Embryonic facial prominence (tissue), 1 donor: ENCODE measurements around the gene LIPG.
"Not testable (repeated sequence)": the region's sequence is repeated elsewhere in the genome, so short reads cannot be mapped to it uniquely, and the experiment has no call there.

Experiments
- DNase-seq: peaks from one replicate; pipeline ENCODE4 v3.0.0-alpha.2; 2016; ENCODE audit errors: extremely low spot score

Gene LIPG

DNA sequence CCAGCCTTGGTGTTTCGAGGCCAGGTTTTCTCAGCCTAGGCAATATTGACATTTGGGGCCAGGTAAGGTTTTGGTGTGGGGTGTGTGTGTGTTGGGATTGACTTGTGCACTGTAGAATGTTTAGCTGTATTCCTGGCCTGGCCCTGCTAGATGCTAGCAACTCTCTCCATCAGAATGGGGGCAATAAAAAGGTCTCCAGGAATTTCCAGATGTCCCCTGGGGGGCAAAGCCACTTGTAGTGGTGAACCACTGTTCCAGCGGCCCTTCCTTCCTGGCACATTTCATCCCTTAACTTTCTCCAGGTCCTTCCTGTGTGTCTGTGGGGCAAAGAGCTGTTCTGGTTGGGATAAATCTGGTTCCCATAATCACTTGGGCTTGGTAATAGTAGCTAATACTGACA lies 12.0 kb downstream of the LIPG start:
- no peak for DNase-seq

DNA sequence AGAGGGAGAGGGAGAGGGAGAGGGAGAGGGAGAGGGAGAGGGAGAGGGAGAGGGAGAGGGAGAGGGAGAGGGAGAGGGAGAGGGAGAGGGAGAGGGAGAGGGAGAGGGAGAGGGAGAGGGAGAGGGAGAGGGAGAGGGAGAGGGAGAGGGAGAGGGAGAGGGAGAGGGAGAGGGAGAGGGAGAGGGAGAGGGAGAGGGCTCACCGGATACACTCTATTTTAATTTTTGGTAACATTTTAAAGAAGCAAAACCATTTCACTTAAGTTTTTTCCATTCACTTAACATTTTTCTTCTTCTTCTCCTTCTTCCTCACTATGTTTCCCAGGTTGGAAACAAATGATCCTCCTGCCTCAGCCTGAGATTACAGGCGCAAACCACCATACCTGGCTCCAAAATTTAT lies 17.2 kb downstream of the LIPG start:
- not testable (repeated sequence) for DNase-seq

GRCh38 chr18:49579583-49579982 lies 17.7 kb downstream of the LIPG start:
- not testable (repeated sequence) for DNase-seq

DNA sequence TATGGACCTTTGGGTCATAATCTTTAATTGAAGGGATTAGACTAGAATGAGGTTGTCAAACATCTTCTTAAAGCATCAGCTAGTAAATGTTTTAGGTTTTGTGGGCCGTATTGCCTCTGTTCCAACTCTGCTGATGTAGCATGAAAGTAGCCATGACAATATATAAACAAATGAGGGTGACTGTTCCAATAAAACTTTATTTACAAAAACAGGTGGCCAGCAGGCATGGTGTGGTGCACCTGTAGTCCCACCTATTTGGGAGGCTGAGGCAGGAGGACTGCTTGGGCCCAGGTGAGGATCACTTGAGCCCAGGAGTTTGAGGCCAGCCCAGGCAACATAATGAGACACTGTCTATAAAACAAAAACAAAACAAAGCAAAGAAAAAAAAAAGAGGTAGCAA lies 18.4 kb downstream of the LIPG start:
- no peak for DNase-seq

DNA sequence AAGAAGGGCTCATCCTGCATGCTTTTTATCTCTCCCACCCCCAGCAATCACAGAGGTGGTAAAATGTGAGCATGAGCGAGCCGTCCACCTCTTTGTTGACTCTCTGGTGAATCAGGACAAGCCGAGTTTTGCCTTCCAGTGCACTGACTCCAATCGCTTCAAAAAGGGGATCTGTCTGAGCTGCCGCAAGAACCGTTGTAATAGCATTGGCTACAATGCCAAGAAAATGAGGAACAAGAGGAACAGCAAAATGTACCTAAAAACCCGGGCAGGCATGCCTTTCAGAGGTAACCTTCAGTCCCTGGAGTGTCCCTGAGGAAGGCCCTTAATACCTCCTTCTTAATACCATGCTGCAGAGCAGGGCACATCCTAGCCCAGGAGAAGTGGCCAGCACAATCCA lies 19.5 kb downstream of the LIPG start:
- no peak for DNase-seq

- no peak for DNase-seq
These were observed 20.7 kb downstream of the LIPG start for GRCh38 chr18:49582579-49582978.

DNA sequence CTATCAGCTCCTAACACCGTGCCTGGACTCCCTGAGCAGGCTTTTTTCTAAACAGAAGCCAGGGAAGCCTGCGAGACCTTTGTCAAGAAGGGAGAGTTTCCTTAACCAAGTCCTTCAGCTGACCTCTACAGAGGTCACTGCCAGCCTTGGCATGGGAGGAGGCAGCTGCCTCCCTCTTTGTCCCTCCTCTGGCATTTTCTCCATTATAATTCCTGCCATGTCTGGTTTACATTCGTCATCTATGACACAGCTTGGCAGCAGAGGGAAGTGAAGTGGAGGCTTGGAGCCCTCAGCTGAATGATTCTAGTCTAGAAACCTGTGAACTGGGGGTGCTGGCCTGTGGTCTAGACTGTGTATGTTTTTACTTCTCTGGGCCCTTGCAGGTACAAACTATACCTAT lies 22.5 kb downstream of the LIPG start:
- DNase-seq, result no peak

- DNase-seq, result not testable (repeated sequence)
These were observed 23.1 kb downstream of the LIPG start for GRCh38 chr18:49584951-49585350.

DNA sequence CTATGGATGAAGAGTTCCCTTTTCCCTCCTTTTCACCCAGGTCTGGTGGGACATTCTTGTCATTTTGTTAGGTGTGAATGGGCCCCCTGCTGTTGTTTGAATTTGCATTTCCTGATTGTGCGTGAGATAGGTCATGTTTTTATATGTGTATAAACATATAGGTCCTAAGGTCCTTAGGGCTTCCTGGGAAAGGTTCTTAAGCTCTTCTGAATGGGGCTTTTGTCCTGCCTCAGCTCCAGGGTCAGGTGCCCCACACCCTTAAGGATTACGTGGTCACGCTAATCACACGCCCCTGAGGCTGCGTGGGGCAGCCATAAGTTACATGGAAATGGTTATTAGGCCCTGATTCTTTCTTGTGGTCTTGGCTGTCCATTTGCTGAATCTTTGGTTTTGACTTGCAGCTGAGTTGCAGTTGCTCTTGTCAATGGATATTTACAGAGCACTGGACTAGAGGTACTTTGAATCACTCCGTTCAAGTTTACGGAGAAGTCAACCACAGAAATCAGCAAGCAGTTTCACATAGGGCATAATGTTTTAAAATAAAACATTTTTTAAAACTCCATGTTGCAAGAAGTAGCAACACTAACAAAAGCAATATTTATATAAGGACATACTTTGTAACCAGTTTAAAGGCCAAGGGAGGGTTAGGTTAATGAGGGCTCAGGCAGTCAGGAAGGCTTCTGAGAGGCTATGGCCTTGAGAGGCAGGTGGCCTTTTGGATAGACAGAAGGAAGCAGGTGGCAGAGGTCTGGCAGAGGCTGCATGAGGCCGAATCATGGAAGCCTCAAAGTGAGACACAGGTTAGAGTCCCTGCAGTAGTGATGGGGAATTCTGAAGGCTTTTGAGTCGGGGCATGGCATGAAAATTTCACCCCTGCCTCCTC lies 24.2 kb downstream of the LIPG start:
- DNase-seq, result no peak

DNA sequence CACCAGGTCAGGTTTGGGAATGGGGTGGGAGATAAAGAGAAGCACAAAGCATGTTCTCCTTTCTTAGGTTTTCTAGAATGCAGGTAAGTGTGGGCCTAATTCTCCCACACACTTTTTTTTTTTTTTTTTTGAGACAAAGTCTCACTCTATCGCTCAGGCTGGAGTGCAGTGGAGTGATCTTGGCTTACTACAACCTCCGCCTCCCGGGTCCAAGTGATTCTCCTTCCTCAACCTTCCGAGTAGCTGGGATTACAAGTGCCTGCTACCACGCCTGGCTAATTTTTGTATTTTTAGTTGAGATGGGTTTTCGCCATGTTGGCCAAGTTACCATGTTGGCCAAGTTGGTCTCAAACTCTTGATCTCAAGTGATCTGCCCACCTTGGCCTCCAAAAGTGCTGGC lies 26.3 kb downstream of the LIPG start:
- no peak for DNase-seq

- DNase-seq, result no peak
These were observed 27.1 kb downstream of the LIPG start for GRCh38 chr18:49588971-49589370.

DNA sequence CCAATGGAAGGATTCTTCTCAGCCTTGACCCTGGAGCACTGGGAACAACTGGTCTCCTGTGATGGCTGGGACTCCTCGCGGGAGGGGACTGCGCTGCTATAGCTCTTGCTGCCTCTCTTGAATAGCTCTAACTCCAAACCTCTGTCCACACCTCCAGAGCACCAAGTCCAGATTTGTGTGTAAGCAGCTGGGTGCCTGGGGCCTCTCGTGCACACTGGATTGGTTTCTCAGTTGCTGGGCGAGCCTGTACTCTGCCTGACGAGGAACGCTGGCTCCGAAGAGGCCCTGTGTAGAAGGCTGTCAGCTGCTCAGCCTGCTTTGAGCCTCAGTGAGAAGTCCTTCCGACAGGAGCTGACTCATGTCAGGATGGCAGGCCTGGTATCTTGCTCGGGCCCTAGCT lies 28.8 kb downstream of the LIPG start:
- no peak for DNase-seq

- DNase-seq, result no peak
These were observed 29.4 kb downstream of the LIPG start for GRCh38 chr18:49591271-49591670.

- no peak for DNase-seq
These were observed 29.9 kb downstream of the LIPG start for GRCh38 chr18:49591775-49592174.

- DNase-seq, result no peak
These were observed 34.8 kb downstream of the LIPG start for GRCh38 chr18:49596687-49597086.

DNA sequence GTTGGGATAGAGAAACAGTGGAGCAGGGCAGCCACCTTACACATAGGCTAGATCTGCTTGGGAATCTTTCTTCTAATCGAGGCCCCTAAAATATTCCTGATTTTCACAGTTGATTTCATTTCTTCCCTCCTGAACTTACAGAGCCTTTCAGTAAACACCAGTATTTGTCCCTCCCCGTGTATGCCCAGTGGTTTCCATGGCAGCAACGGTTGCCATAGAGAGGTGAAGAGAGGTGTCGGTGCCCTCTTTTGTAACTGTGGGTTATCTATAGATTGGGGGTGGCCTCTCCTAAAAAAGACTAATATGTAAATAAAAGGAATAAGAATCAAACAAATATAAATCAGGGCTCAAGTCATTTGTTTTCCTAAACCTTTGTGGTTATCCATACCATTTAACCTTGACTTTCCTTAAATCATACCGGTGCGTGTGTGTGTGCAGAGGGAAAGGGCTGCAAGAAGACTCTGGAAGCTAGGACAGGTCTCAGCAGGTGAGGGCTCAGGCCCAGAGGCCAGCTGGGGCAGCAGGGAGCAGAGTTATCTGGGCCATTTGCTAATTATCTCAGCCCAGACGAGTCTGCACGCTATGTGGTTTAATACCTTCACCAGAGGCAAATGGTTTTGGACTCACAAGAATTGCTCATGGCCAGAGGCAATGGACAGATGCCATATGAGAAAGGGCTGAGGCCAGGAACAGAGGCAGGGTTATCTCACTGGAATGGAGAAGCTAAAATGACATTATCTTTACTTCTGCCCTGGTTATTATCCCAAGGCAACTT lies 35.5 kb downstream of the LIPG start:
- DNase-seq, result no peak

DNA sequence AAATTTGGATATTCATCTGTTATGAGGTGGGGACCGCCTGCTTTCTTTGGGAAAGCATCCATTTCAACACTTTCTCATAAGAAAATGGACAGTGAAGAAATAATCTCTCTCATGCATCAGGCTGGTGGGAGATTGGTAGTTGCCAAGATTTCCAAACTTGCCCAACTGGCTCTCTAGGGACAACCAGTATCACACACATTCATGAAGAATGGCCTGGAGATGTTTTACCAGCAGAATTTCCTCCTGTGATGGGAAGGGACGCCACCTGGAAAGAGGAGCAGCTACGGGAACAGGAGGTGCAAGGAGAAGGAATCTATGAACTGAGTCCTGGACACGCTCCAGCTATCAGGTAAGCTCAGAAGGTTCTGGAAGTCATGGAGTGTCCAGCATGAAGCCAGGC lies 39.4 kb downstream of the LIPG start:
- no peak for DNase-seq

- no peak for DNase-seq
These were observed 46.8 kb downstream of the LIPG start for GRCh38 chr18:49608366-49609255.

- DNase-seq, result no peak
These were observed 47.6 kb downstream of the LIPG start for GRCh38 chr18:49609256-49610021.

GRCh38 chr18:49610022-49610445 lies 48.2 kb downstream of the LIPG start:
- no peak for DNase-seq

- no peak for DNase-seq
These were observed 49.5 kb downstream of the LIPG start for GRCh38 chr18:49611316-49611715.
